AG04450 (cell line): ENCODE measurements around the gene HBEGF. TPM values are rescaled to one million over a fixed set of nuclear protein-coding genes. Genes with fewer than 3 reads are reported as not detected.

ENCODE experiments used
- CTCF ChIA-PET: fragments of 300-600, 350-600 bp; formaldehyde crosslinking; extraction: SDS; loops from one replicate; lab custom pipeline; 2022; ENCODE audit warnings: antibody characterized with exemption, inconsistent platforms; lab: Charles Lee
- POLR2A ChIA-PET: fragments of 350-600 bp; formaldehyde crosslinking; extraction: SDS; loops from one replicate; lab custom pipeline; 2021; ENCODE audit warnings: antibody characterized with exemption, inconsistent platforms; lab: Yijun Ruan, JAX
- DNase-seq: peaks from one replicate; pipeline ENCODE4 v3.0.0-alpha.2; 2011; ENCODE audit warnings: low read depth, low spot score
- H3K27ac ChIP-seq: one replicate; pipeline ENCODE4 v1.5.1; 2012; ENCODE audit warnings: low read depth, low read length, control low read depth
- H3K27me3 ChIP-seq: one replicate; pipeline ENCODE4 v1.6.0; 2012; ENCODE audit warnings: low read length; ENCODE audit not compliant: control insufficient read depth, insufficient read depth
- H3K4me3 ChIP-seq: 2 replicates; pipeline ENCODE4 v1.5.1; 2011; ENCODE audit warnings: mild to moderate bottlenecking, low read depth, low read length, control low read depth
- H3K9me3 ChIP-seq: 2 replicates; pipeline ENCODE4 v1.5.1; 2012; ENCODE audit warnings: low read length; ENCODE audit not compliant: control insufficient read depth, insufficient read depth
- CTCF ChIP-seq: IDR thresholded peaks from 2 replicates; pipeline ENCODE4 v1.5.1; 2011; ENCODE audit warnings: low read depth, low read length, control low read depth, inconsistent platforms
- polyA plus RNA-seq: library from polyadenylated mRNA; depleted of rRNA; stranded (reverse); fragments of >200 nt; gene quantifications from 2 replicates; pipeline ENCODE4 v1.2.3, GENCODE V29; 2011

Gene HBEGF
- polyA plus RNA-seq, 1 experiment: 7.0 TPM

- no peak for DNase-seq
- no peak for TF ChIP-seq CTCF
- no peaks in the 10 kb centered on the region for H3K27me3 ChIP-seq
- H3K27ac ChIP-seq: no peak overlapping the region
- H3K9me3 ChIP-seq: no peaks in the 10 kb centered on the region
- H3K4me3 ChIP-seq: no peak overlapping the region
- POLR2A ChIA-PET: no interaction called here
- CTCF ChIA-PET: interaction anchor here (2.0 kb wide), 1 partner anchor 33 kb away, joined by 6 read pairs; no protein-coding TSS in a partner anchor
Measured at GRCh38 chr5:140318792-140319191, 27.6 kb downstream of the HBEGF start.

- ChIA-PET POLR2A (interaction anchor here (1.4 kb wide), 1 partner anchor 28 kb away, joined by 5 read pairs; the partner anchor contains the start of gene HBEGF), CTCF (interaction anchor here (1.4 to 2.0 kb wide), 2 partner anchors 34 to 56 kb away, joined by 3 to 6 read pairs; no protein-coding TSS in a partner anchor)
- TF ChIP-seq CTCF: no peak
- H3K27ac ChIP-seq: no peak overlapping the region
- no peak overlapping the region for H3K4me3 ChIP-seq
- no peaks in the 10 kb centered on the region for H3K9me3 ChIP-seq
- DNase-seq: no peak
- H3K27me3 ChIP-seq: no peaks in the 10 kb centered on the region
Measured at GRCh38 chr5:140317859-140318258, 28.5 kb downstream of the HBEGF start.

DNA sequence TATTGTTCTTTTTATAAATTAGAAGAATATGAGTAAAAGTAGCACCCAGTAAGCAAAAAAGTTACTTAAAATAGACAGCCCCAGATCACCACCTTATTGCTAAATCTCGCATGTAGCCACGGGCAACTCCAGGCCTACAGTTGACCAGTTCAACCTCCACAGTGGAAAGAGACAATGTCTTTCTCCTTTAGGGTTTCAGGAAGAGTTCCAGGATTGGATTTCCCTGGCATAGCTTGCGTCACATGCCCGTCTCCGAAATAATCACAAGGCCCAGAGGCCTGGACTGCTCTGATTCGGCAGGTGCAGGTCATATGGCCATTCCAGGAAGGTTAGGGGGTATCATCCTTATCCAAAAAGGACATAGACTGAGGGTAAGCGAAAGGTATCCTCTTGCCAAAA lies 33.6 kb downstream of the HBEGF start:
- no peaks in the 10 kb centered on the region for H3K27me3 ChIP-seq
- ChIA-PET CTCF (interaction anchor here (1.0 to 2.2 kb wide), 4 partner anchors 10 to 69 kb away, joined by 4 to 10 read pairs (median 6); partner anchors contain the start of gene PFDN1), POLR2A (interaction anchor here (0.8 to 1.2 kb wide), 3 partner anchors 10 to 33 kb away, joined by 4 to 5 read pairs (median 4); partner anchors contain the start of genes HBEGF and PFDN1)
- H3K9me3 ChIP-seq: no peaks in the 10 kb centered on the region
- no peak for DNase-seq
- H3K4me3 ChIP-seq: no peak overlapping the region
- H3K27ac ChIP-seq: peak overlapping the region; percentile 90
- no peak for TF ChIP-seq CTCF

GRCh38 chr5:140312067-140312790 lies 34.2 kb downstream of the HBEGF start:
- H3K9me3 ChIP-seq: no peaks in the 10 kb centered on the region
- ChIA-PET POLR2A (interaction anchor here (0.8 to 1.2 kb wide), 3 partner anchors 10 to 34 kb away, joined by 4 to 5 read pairs (median 4); partner anchors contain the start of genes HBEGF and PFDN1), CTCF (interaction anchor here (1.0 to 2.2 kb wide), 4 partner anchors 9 to 68 kb away, joined by 3 to 10 read pairs (median 6); partner anchors contain the start of gene PFDN1)
- H3K4me3 ChIP-seq: no peak overlapping the region
- H3K27me3 ChIP-seq: no peaks in the 10 kb centered on the region
- peak; percentile 90 for DNase-seq
- peak overlapping the region; percentile 90 for H3K27ac ChIP-seq
- no peak for TF ChIP-seq CTCF
